HG03575 (cell line): ENCODE results near the gene RPUSD3.
"Not testable (repeated sequence)": the region's sequence is repeated elsewhere in the genome, so short reads cannot be mapped to it uniquely, and the experiment has no call there.

Experiments
- ATAC-seq: cut with Tn5 transposase; IDR thresholded peaks from one replicate; pipeline ENCODE4 v1.9.1; 2021; ENCODE audit not compliant: unreplicated experiment, insufficient number of reproducible peaks, low FRiP score; ENCODE audit errors: extremely low read depth

Gene RPUSD3, protein sequence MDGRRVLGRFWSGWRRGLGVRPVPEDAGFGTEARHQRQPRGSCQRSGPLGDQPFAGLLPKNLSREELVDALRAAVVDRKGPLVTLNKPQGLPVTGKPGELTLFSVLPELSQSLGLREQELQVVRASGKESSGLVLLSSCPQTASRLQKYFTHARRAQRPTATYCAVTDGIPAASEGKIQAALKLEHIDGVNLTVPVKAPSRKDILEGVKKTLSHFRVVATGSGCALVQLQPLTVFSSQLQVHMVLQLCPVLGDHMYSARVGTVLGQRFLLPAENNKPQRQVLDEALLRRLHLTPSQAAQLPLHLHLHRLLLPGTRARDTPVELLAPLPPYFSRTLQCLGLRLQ

GRCh38 chr3:9843715-9844438, at the start of gene RPUSD3:
RPUSD3 (minus strand) TSS chr3:9844008; CDS start chr3:9843990, 18 bp downstream.
- no peak for ATAC-seq

DNA sequence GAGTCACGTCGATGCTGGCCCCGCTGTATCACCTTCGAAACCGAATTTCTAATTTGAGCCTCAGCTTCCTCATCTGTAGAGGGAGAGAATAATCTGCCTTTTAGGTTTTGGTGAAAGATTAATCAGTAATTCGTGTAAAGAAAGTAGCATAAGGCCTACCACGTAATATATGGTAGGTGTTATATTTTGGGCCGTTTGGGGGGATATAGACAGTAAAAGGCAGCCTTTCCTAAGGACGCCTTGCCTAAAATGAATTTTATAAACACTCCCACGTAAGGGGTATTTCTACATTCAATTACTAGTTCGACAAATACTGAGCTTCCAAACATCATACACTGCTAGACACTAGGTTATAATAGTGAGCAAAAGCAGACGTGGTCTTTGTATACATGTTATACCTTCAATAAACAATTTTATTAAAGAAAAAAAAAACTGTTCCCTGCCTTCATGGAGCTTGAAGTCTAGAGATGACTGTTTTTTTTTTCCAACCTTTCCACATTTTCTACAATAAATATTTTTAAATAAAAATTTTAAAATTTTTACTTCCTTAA, 47.3 kb upstream of the RPUSD3 start:
- ATAC-seq: no peak

- no peak for ATAC-seq
Observed at GRCh38 chr3:9890249-9891071, 46.7 kb upstream of the RPUSD3 start, which contains the start of gene JAGN1. JAGN1 (plus strand) TSS chr3:9890610; CDS start chr3:9890723, 113 bp downstream.

DNA sequence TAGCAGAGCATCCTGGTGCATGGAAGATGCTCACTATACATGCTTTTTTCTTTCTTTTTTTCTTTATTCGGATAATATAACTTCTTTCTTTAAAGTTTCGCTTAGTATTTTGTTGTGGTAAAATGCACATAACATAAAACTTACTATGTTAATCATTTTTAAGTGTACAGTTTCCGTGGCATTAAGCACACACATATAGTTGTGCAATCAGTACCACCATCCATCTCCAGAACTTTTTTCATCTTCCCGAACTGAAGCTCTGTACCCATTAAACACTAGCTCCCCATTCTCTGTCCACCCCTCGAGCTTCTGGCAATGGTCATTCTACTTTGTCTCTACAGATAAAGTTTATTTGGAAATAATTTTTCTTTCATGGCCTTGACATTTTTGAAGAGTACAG, 45.6 kb upstream of the RPUSD3 start:
- ATAC-seq: no peak

- ATAC-seq: no peak
Observed at GRCh38 chr3:9888540-9888939, 44.7 kb upstream of the RPUSD3 start.

DNA sequence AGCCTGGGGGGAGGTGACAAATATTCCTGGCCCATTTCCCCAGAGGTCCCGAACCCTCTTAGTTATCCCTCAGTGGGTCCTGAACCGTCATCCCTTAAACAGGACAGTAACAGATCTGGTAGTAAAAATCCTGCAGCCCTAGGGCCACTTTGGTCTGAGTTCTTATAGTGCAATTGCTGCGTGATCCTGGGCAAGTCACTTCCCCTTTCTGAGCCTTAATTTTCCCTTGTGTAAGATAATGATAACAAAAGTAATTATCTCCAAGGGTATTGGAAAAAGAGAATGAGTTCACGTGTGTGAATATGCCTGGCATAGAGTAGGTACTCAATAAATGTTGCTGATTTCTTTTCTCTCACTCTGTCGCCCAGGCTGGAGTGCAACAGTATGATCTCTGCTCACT, 43.7 kb upstream of the RPUSD3 start:
- ATAC-seq: no peak

DNA sequence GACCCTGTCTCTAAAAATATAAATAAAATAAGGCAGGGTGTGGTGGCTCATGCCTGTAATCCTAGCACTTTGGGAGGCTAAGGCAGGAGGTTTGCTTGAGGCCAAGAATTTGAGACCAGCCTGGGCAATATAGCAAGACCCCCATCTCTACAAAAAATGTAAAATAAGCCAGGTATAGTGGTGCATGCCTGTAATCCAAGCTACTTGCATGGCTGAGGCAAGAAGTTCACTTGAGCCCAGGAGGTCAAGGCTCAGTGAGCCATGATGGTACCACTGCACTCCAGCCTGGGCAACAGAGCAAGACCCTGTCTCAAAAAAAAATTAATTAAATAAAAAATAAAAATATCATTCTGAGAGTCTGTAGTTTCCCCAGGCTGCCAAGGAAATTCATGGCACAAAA, 42.5 kb upstream of the RPUSD3 start:
- ATAC-seq: no peak

- ATAC-seq: no peak
Observed at GRCh38 chr3:9884555-9885165, 40.9 kb upstream of the RPUSD3 start.

GRCh38 chr3:9883706-9884554, 40.1 kb upstream of the RPUSD3 start:
- no peak for ATAC-seq

- ATAC-seq: no peak
Observed at GRCh38 chr3:9881441-9881840, 37.6 kb upstream of the RPUSD3 start.

- ATAC-seq: no peak
Observed at GRCh38 chr3:9879830-9880549, 36.2 kb upstream of the RPUSD3 start, which contains the start of gene CIDEC. CIDEC (minus strand) TSS chr3:9880253; CDS start chr3:9878486, 1,767 bp downstream.

- ATAC-seq: no peak
Observed at GRCh38 chr3:9878700-9879099, 34.9 kb upstream of the RPUSD3 start.

GRCh38 chr3:9876991-9877390, 33.2 kb upstream of the RPUSD3 start:
- ATAC-seq: no peak

DNA sequence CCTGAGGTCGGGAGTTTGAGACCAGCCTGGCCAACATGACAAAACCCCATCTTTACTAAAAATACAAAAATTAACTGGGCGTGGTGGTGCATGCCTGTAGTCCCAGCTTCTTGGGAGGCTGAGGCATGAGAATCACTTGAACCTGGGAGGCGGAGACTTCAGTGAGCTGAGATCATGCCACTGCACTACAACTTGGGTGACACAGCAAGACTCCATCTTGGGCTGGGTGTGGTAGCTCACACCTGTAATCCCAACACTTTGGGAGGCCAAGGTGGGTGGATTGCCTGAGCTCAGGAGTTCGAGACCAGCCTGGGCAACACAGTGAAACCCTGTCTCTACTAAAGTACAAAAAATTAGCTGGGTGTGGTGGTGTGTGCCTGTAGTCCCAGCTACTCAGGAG, 32.4 kb upstream of the RPUSD3 start:
- not testable (repeated sequence) for ATAC-seq

DNA sequence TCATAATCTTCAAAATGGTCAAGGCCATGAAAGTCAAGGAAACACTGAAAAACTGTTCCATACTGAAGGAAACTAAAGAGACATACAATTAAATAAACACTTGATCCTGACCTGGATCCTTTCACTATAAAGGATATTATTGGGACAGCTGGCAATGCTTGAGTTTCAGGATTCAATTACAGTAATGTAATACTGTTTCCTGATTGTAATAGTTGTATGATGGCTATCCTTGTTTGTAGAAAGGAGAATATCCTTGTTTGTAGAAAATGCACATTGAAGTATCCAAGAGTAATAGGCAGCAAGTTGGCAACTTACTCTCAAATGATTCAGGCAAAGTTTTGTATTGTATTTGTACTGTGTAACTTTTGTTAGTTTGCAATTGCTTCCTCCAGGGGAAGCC, 31.6 kb upstream of the RPUSD3 start:
- no peak for ATAC-seq

DNA sequence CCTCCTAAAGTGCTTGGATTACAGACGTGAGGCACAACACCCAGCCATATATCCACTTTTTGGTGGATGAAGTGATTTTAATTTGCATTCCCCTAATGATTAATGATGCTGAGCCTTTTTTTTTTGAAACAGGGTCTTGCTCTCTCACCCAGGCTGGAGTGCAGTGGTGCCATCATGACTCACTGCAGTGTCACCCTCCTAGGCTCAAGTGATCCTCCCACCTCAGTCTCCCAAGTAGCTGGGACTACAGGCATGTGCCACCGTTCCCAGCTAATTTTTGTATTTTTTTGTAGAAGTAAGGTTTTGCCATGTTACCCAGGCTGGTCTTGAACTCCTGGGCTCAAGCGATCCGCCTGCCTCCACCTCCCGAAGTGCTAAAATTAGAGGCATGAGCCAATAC, 28.3 kb upstream of the RPUSD3 start:
- not testable (repeated sequence) for ATAC-seq

DNA sequence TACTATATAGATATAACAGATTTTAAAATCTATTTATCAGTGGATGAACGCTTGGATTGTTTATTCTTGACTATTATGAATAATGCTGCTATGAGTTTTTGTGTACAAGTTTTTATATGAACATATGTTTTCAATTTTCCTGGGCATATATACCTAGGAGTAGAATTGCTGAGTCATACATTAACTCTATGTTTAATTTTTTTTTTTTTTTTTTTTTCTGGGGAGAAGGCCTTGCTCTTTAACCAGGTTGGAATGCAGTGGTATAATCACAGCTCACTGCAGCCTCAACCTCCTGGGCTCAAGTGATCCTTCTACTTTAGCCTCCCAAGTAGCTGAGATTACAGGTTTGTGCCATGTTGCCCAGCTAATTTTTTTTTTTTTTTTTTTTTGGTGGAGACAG, 27.2 kb upstream of the RPUSD3 start:
- ATAC-seq: no peak
